ENCODE data around the gene GRAP2.
"Not testable (repeated sequence)": the region's sequence is repeated elsewhere in the genome, so short reads cannot be mapped to it uniquely, and the experiment has no call there.

GRAP2 gene

GRCh38 chr22:39900306-39901227 lies at the start of gene GRAP2:
Gene GRAP2, plus strand, starts transcription at chr22:39901084. Its CDS starts 46,023 bp downstream, at chr22:39947107.
- peak; percentile 43 to 52 for DNase-seq (ENCODE audit: low read depth in 2 of 2)

- no peak for DNase-seq (ENCODE audit: low read depth in 2 of 2)
Observed at GRCh38 chr22:39851606-39852315, 49.1 kb upstream of the GRAP2 start.

GRCh38 chr22:39852799-39853198 lies 48.1 kb upstream of the GRAP2 start:
- DNase-seq (ENCODE audit: low read depth in 2 of 2) = no peak

DNA sequence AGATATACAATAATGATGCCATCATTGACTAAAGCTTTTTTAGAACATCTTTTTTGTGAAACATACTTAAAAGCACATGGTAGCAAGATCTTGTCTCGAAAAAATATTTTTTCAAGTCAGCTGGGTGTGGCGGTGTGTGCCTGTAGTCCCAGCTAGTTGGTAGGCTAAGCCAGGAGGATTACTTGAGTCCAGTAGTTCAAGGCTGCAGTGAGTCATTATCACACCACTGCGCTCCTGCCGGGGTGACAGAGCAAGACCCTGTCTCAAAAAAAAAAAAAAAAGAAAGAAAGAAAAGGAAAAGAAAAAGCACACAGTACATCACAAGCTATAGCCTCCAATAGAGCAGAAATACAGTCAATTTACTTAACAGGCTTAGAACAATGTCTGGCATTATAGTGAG lies 44.3 kb upstream of the GRAP2 start:
- DNase-seq (ENCODE audit: low read depth in 2 of 2) = no peak

DNA sequence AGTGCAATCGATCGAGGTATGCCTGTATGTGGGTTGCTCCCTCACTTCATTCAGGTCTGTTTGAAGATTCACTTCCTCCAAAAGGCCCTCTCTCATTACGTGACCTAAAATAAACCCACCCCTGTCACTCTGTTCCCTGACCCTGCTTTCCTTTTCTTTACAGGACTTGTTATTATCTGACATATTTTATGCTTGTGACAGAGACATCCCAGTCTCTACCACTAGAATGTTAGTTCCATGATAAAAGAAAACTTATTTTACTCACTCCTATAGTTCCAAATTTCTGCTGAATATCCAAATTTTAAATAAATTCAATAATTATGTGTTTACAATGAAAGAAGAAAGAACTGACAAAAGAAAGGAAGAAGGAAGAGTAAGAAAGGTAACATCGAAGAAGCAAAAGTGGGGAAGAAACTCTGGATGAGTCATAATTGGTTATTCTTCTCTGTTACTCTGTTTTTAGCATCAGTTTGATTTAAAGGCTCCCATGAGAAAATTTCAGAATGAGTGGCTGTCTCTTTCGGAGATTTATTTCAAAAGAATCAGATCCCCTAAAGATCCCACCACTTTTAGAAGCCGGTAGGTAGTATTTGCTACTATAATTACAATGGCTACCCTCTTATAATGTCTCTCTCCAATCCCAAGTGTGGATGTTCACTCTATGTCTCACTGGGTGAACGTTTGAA lies 40.8 kb upstream of the GRAP2 start:
- no peak for DNase-seq (ENCODE audit: low read depth in 2 of 2)

DNA sequence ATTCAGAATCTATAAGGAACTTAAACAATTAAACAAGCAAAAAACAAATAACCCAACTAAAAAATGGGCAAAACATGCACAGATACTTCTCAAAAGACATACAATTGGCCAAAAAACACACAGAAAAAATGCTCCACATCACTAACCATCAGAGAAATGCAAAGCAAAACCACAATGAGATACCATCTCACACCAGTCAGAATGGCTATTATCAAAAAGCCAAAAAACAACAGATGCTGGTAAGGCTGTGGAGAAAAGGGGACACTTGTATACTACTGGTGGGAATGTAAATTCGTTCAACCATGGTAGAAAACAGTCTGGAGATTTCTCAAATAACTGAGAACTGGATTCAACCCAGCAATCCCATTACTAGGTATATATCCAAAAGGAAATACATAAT lies 32.1 kb upstream of the GRAP2 start:
- DNase-seq (ENCODE audit: low read depth in 2 of 2) = no peak

DNA sequence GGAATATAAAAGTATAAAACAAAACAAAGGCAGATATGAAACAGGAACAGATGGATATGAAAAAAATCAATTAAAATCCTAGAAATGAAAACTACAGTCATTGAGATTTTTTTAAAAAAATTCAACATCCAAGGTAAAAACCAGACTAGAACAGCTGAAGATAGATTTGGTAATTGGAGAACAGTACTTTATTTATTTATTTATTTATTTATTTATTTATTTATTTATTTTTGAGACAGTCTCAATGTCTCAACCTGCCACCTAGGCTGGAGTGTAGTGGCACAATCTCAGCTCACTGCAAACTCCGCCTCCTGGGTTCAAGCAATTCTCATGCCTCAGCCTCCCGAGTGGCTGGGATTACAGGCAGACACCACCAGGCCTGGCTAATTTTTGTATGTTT lies 31.1 kb upstream of the GRAP2 start:
- DNase-seq (ENCODE audit: low read depth in 2 of 2) = not testable (repeated sequence)

DNA sequence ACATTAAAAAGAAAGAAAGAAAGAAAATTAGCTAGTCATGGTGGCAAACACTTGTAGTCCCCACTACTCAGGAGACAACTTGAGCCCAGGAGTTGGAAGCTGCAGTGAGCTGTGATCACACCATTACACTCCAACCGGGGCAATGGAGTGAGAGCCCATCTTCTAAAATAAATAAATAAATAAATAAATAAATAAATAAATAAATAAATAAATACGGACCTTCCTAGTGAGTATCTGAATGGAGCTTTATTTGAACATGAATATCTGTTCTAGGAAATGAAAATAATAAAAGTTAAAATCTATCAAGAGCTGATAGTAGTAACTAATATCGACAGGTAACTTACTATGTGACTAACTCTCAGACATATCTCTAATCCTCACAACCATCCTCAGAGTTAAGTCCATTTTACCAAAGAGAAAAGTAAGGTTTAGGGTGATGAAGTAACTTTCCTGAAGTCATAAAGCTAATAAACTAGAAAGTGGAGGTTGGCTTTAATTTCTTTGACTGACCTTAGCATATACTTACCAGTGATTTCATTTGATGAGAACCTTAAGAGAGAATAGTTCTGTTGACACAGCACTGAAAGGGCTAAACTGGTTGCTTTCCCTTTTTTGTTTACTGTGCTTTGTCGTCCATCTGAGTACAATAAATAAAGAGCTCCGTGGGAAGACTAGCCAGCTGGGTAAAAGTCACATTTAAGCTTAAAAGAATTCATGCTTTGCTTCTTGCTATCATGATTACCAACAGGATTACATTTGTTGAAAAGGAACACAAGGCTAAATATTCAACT lies 29.7 kb upstream of the GRAP2 start:
- no peak for DNase-seq (ENCODE audit: low read depth in 2 of 2)

DNA sequence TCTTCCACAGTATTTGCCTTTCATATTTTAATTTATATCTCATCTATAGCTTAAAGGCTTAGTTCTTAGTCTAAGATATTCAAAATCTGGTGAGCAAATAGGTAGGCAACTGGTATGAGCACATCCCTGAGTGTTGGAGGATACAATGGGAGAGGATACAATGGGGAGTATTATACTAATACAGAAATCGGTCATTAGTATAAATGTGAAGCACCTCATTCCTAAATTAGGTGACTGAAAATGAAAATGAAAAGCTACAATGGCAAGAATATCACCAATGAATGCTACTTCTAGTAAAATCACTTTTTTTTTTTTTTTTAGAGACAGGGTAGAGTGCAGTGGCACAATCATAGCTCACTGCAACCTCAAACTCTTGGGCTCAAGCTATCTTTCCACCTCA lies 28.3 kb upstream of the GRAP2 start:
- no peak for DNase-seq (ENCODE audit: low read depth in 2 of 2)

GRCh38 chr22:39873965-39874364 lies 26.9 kb upstream of the GRAP2 start:
- DNase-seq (ENCODE audit: low read depth in 2 of 2) = no peak

- DNase-seq (ENCODE audit: low read depth in 2 of 2) = not testable (repeated sequence)
Observed at GRCh38 chr22:39875176-39875885, 25.6 kb upstream of the GRAP2 start.

- DNase-seq (ENCODE audit: low read depth in 2 of 2) = no peak
Observed at GRCh38 chr22:39877079-39877845, 23.6 kb upstream of the GRAP2 start.

- no peak for DNase-seq (ENCODE audit: low read depth in 2 of 2)
Observed at GRCh38 chr22:39880722-39881121, 20.2 kb upstream of the GRAP2 start.

DNA sequence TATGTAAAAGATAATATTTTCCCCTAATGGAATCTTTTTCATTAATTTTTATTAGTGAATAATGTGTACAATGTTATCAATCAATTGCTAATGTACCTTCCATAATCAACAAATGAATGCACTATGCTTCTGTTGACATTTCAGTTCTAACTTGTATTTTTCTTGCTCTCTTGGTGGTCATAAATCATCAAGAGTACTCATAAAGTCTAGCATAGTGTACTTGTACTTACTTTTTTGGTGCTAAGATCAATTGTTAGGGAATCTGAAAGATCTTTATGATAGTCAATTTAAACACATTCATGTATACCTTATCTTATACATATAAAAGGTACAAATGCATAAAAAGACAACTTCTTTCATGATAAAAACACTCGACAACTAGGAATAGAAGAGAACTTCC lies 17.8 kb upstream of the GRAP2 start:
- no peak for DNase-seq (ENCODE audit: low read depth in 2 of 2)

- not testable (repeated sequence) for DNase-seq (ENCODE audit: low read depth in 2 of 2)
Observed at GRCh38 chr22:39889924-39890323, 11.0 kb upstream of the GRAP2 start.

DNA sequence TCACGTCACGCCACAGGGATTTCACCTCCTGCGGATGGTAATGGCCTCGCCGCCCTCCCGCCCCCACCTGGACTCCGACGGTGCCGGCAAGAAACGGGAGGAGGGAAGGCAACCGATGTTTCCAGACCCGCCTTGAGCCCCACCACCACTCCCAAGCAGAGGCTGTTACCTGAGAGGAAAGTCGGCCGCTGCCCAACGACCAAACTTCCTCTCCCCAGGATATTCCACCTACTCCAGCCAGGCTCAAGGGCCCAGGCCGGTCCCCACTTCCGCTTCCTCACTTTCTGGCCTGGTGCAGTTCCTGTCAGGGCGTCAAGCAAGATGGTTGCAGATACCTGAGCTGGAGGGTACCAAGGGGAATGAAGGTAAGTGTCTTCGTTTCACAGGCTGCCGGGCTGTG lies 7.4 kb upstream of the GRAP2 start, which contains the start of gene ENTHD1:
ENTHD1 (minus strand) TSS at position 235 of the 400 bp plus-strand sequence. CDS start 6,012 bp downstream, outside the sequence.
- no peak for DNase-seq (ENCODE audit: low read depth in 2 of 2)

DNA sequence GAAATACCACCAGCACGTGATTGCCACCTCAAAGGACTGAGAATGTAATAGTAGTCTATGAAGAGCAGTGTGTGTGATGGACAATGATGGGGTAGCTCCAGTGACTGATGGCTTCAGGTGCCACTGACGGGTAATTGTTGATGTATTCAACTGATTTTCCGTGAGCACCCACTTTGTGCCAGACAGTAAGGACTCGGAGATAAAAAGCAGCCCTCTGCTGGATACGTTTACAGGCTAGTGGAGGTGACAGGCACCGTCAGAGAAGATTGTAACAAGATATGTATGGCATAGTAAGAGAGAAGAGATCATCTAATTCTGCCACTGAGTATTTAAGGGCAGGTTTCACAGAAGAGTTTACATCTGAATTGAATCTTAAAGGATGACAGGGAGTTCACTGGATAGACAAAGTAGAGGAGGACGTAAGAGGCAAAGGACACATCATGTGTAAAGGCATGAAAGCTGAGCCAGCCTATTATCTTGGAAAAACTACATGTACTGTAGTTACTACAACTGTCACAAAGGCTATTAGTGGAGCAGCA lies 6.3 kb upstream of the GRAP2 start:
- no peak for DNase-seq (ENCODE audit: low read depth in 2 of 2)

- DNase-seq (ENCODE audit: low read depth in 2 of 2) = no peak
Observed at GRCh38 chr22:39895682-39896081, 5.2 kb upstream of the GRAP2 start.

DNA sequence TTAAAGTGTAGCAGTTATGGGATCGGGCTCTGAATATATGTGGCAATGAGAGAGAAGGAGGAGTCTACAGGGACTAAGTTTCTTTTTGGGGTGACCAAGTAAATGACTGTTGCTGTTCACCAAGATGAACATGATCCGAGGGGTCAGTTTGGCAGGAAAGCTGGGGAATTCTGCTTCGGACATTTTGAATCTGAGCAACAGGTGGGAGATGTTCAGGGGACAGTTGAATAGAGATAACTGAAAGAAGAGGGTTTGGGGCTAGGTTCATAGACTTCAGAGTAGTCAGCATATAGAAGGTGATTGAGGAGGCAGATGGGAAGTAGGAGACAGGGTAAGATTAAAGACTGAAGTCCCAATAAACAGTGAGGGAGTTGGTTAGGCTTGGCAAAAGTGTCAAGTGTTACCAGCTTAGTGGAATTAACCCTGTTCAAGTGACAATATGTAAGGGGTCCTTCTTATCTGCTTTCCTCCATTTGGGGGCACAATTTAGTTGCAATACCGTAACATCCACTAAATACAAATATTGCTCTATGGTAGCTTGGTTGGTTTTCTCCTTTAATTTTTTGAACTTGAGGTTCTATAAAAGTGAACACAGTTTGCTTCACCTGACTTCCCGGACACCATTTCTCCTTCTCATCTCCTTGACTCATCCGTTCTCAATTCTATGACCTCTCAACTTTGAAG lies 4.4 kb upstream of the GRAP2 start:
- DNase-seq (ENCODE audit: low read depth in 2 of 2) = no peak
